SK-N-MC (cell line): ENCODE results near the gene IL15RA.

Source experiments
- EZH2 ChIP-seq: fragments of 200-600 bp; sonication (generic); IDR thresholded peaks from one replicate; pipeline ENCODE4 v1.6.1; 2017; ENCODE audit warnings: antibody characterized with exemption
- POLR2AphosphoS5 ChIP-seq: IDR thresholded peaks from 2 replicates; pipeline ENCODE4 v1.6.1; 2012; ENCODE audit warnings: mild to moderate bottlenecking, low read depth, low read length, borderline replicate concordance

- no peak for TF ChIP-seq EZH2
- no peak for TF ChIP-seq POLR2AphosphoS5
These were observed 7.7 kb upstream of the IL15RA start for GRCh38 chr10:5985029-5985428.
